Amygdala (tissue), 56 donors: ENCODE results near the gene SH3BP5.

Source experiments
- DNase-seq, 56 donors: peaks; one replicate each; lab custom pipeline; 2025; lab: John Stamatoyannopoulos, UW

The SH3BP5 gene

GRCh38 chr3:15348246-15348645 lies 15.9 kb upstream of the SH3BP5 start:
- DNase-seq, result no peak

DNA sequence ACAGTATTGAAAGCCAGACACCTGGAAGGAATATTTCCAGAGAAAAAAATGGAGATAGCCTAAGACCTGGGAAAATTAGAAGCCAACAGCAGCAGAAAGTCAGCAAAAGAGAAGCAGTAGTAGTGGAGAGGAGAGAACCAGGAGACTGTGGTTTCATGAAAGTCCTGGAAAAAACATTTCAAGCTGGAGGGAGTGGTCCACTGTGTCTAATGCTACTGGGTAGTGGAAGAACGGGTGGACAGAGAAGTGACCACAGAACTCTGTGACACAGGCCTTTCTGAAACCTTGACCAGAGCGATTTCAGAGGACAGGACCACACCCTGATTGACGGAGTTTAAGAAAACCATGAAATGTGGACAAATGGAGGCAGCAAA lies 15.3 kb upstream of the SH3BP5 start:
- DNase-seq, result no peak

- DNase-seq, result no peak
Observed at GRCh38 chr3:15347063-15347736, 14.8 kb upstream of the SH3BP5 start.

GRCh38 chr3:15346516-15346915 lies 14.1 kb upstream of the SH3BP5 start:
- no peak for DNase-seq

DNA sequence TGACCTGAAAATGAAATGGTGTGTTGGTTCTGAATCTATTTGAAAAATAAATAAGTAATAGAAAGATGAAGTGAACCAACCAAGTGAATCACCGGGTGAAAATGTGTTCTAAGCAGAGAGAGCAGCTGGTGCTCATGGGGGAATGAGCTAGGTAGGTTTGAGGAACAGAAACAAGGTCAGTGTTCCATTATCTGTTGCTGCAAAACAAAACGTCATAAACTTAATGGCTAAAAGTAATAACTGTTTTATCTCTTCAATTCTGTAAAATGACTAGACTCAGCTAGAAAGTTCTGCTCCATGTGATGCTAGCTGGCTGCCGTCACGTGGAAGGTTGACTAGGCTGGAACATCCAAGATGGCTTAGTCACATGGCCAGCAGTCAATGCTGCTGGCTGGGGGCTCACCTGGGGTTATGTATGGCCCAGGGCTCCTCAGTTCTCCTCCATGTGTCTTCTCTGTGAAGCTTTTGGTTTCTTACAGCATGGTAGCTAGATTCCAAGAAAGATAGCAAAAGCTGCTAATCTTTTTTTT lies 13.3 kb upstream of the SH3BP5 start:
- DNase-seq, result no peak

DNA sequence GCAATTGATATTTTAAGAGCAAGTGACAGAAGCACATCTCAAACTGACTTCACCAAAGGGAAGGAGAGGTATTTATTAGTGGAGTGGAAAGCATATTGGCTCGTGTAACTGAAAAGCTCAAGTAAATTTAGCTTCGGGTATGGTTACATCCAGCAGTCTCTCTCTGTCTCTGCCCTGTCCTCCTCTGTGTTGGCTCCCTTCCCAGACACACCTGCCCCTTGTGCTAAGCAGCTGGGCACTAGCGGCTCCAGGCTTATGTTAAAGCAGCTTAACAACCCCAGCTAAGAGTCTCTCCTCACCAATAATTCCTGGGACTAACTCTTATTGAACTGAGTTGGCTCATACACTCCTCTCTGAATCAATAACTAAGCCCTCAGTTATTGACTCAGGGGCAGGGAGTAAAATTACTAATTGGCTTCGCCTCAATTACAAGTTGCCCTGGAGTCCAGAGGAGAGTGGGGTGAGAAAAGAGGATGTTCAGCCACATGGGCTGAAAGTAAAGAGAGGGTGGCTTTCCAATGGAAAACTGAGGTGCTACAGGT lies 12.8 kb upstream of the SH3BP5 start:
- DNase-seq, result no peak

DNA sequence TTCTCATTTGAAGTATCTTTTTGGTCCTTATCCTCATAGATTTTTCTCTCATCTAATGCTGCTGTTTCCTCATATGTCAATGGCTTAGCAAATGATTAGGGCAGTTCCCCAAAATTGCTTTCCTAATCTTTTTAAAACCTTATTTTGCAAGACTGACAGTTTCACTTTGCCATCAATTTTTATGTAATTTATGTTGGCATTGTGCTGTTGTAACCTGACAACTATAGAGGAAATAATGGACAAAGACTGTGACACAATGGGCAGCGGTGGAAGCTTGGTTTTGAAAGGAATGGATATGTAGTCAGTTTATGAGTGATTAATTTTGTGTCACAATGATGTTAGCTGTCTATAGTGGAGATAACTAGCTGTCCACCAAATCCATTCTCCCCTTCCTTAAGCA lies 10.6 kb upstream of the SH3BP5 start:
- no peak for DNase-seq

- DNase-seq, result no peak
Observed at GRCh38 chr3:15342246-15342645, 9.9 kb upstream of the SH3BP5 start.

GRCh38 chr3:15341030-15341726 lies 8.8 kb upstream of the SH3BP5 start:
- no peak for DNase-seq

DNA sequence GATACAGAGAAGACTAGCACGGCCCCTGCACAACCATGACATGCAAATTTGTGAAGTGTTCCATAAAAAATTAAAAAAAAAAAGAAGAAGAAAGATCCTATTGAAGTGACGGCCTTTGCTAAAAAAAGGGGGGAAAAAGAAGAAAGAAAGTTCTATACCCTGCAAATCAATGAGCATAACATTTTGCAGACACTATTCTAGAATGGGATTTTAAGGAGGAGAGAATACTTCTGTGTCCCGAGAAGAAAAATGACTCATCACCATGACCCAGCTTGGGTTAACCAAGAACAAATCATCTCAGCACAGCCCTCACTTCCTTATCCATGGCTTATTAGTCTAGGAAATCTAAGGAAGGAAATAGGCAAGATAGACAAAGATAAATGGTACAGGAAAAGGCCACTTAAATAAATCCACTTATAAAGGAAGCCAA lies 7.4 kb upstream of the SH3BP5 start:
- DNase-seq, result no peak

DNA sequence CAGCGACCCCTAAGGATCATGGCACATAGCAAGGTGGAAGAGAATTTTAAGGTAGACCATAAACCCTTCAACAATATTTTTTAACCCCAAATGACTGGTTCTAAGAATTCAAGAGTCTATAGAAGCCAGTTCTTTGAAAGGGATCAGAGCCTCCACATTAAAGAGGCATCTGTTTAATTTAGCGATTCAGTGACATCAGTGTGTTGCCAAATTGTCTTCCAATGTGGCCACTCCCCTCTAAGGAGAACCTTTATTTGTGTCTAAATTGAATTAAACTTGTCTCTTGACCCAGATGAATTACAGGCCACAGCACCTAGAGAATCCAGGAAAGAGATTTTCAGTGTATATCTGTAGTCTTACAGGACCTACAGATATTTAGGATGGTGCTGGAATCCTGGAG lies 6.6 kb upstream of the SH3BP5 start:
- DNase-seq, result no peak

GRCh38 chr3:15337963-15338362 lies 5.6 kb upstream of the SH3BP5 start:
- no peak for DNase-seq

DNA sequence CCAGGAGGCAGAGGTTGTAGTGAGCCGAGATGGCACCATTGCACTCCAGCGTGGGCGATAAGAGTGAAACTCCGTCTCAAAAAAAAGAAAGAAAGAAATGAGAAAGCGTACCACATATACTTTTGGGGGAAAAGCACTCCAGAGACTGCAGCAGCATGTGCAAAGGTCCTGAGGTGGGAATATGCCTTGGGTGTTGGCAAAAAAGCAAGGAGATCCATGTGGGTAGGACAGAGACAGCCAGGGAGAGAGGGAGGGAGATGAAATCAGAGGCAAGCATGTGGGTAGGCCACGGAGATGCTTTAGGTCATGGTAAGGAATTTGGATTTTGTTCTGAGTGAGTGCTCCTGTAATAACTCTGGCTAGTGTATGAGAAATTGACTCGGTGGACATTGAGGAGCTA lies 3.7 kb upstream of the SH3BP5 start:
- no peak for DNase-seq

DNA sequence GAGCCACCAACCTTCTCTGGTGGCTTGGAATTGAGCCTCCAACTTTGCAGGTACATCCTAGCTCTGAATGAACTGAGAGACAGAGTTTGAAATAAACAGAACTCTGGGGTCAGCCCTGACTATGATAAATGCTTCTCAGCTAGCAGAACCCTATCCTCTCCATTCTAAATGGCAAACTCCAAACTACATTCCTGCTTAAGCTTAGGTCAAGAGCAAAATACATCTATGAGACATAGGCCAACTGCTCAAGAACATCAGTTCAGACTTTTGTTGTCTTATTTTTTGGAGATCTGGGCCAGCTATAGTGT lies 1.5 kb upstream of the SH3BP5 start:
- no peak for DNase-seq

- no peak for DNase-seq
Observed at GRCh38 chr3:15333099-15333955, 941 bp upstream of the SH3BP5 start.

GRCh38 chr3:15331606-15332404 lies 581 bp downstream of the SH3BP5 start:
- DNase-seq, result peak in 22 of 56 donors; percentile 8 to 73 (median 49)

- no peak for DNase-seq
Observed at GRCh38 chr3:15331072-15331605, 1.2 kb downstream of the SH3BP5 start.

- peak in 1 of 56 donors; percentile 10 for DNase-seq
Observed at GRCh38 chr3:15330031-15330596, 2.3 kb downstream of the SH3BP5 start.
